CD1c-positive myeloid dendritic cell (primary cell): ENCODE measurements around the gene SFT2D3.

Experiments used
- DNase-seq: peaks from one replicate; pipeline ENCODE4 v3.0.0-alpha.2; 2016; ENCODE audit errors: extremely low spot score

SFT2D3 gene

GRCh38 chr2:127706215-127706990 is 5.1 kb downstream of the SFT2D3 start:
- no peak for DNase-seq

- DNase-seq, result no peak
Observed at GRCh38 chr2:127707890-127708648, 6.8 kb downstream of the SFT2D3 start.

- no peak for DNase-seq
Observed at GRCh38 chr2:127709336-127709735, 8.0 kb downstream of the SFT2D3 start.

- DNase-seq, result peak; percentile 41
Observed at GRCh38 chr2:127712999-127713398, 11.7 kb downstream of the SFT2D3 start.

GRCh38 chr2:127713562-127713961 is 12.3 kb downstream of the SFT2D3 start:
- no peak for DNase-seq

- no peak for DNase-seq
Observed at GRCh38 chr2:127715778-127716449, 14.6 kb downstream of the SFT2D3 start.

GRCh38 chr2:127718271-127718670 is 17.0 kb downstream of the SFT2D3 start:
- no peak for DNase-seq

GRCh38 chr2:127719301-127720218 is 18.3 kb downstream of the SFT2D3 start:
- DNase-seq, result no peak

- DNase-seq, result no peak
Observed at GRCh38 chr2:127721311-127721977, 20.1 kb downstream of the SFT2D3 start.

- DNase-seq, result no peak
Observed at GRCh38 chr2:127721978-127722355, 20.7 kb downstream of the SFT2D3 start.

GRCh38 chr2:127722807-127723206 is 21.5 kb downstream of the SFT2D3 start:
- no peak for DNase-seq

- no peak for DNase-seq
Observed at GRCh38 chr2:127726158-127726880, 25.0 kb downstream of the SFT2D3 start.

GRCh38 chr2:127733113-127733815 is 32.0 kb downstream of the SFT2D3 start:
- no peak for DNase-seq

- DNase-seq, result no peak
Observed at GRCh38 chr2:127733816-127734537, 32.7 kb downstream of the SFT2D3 start.

- no peak for DNase-seq
Observed at GRCh38 chr2:127735044-127735443, 33.7 kb downstream of the SFT2D3 start.

- DNase-seq, result no peak
Observed at GRCh38 chr2:127735537-127736399, 34.5 kb downstream of the SFT2D3 start.

- no peak for DNase-seq
Observed at GRCh38 chr2:127737892-127738291, 36.6 kb downstream of the SFT2D3 start.

- DNase-seq, result no peak
Observed at GRCh38 chr2:127739800-127740199, 38.5 kb downstream of the SFT2D3 start.
